Brain microvascular endothelial cell (primary cell): Measurements from ENCODE around the gene C4A.

ENCODE experiments used
- DNase-seq: peaks from one replicate; pipeline ENCODE4 v3.0.0-alpha.2; 2020
- H3K27ac ChIP-seq: fragments of 250-450 bp; sonication (Bioruptor Pico); 2 replicates; pipeline ENCODE4 v1.5.1; 2020; ENCODE audit warnings: mild to moderate bottlenecking, moderate library complexity
- H3K27me3 ChIP-seq: fragments of 250-450 bp; sonication (Bioruptor Pico); replicated peaks from 2 replicates; pipeline ENCODE4 v1.5.1; 2020; ENCODE audit warnings: mild to moderate bottlenecking
- H3K36me3 ChIP-seq: fragments of 250-450 bp; sonication (Bioruptor Pico); replicated peaks from 2 replicates; pipeline ENCODE4 v1.5.1; 2020; ENCODE audit warnings: mild to moderate bottlenecking
- H3K4me3 ChIP-seq: 2 replicates; pipeline ENCODE4 v1.5.1; 2011; ENCODE audit warnings: low read depth, mild to moderate bottlenecking, control low read depth, low read length, moderate library complexity
- in situ Hi-C: cut with HindIII; loops from 2 replicates; pipeline ENCODE4 v1.10.0; 2017; ENCODE audit warnings: low sequenced_read_pairs, low pct_ligation_motif_present
- TF ChIP-seq, protein P1 (sequence below): IDR thresholded peaks from 2 replicates; pipeline ENCODE4 v1.5.1; 2011; ENCODE audit warnings: low read depth, mild to moderate bottlenecking, moderate library complexity, low read length, control low read depth, inconsistent platforms; ENCODE audit errors: missing control alignments

C4A gene

DNA sequence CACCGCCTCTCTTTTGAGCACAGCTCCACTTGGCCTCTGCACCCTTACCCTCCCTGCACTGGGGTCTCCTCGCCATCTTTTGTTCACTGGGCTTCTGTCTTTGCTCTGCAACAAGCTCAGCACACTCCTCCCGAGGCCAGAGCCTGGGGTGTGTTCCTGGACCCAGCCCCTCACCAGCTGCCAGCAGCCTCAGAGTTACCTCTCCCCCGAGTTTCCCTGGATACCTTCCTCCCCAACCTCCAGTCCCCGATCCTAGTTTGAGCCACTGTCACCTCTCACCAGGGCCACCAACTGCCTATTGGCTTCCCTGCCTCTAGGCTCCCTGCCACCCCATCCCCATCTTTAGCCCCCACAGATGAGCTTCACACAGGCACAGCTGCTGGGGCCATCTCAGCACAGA is 68.7 kb downstream of the C4A start:
- Histone ChIP-seq H3K36me3 (no peaks in the 10 kb centered on the region), H3K4me3 (no peak overlapping the region), H3K27me3 (peaks cover 4% of the 10 kb centered on the region), H3K27ac (no peak overlapping the region)
- DNase-seq, result no peak
- in situ Hi-C loops, result no loop called here
- TF ChIP-seq, protein P1, sequence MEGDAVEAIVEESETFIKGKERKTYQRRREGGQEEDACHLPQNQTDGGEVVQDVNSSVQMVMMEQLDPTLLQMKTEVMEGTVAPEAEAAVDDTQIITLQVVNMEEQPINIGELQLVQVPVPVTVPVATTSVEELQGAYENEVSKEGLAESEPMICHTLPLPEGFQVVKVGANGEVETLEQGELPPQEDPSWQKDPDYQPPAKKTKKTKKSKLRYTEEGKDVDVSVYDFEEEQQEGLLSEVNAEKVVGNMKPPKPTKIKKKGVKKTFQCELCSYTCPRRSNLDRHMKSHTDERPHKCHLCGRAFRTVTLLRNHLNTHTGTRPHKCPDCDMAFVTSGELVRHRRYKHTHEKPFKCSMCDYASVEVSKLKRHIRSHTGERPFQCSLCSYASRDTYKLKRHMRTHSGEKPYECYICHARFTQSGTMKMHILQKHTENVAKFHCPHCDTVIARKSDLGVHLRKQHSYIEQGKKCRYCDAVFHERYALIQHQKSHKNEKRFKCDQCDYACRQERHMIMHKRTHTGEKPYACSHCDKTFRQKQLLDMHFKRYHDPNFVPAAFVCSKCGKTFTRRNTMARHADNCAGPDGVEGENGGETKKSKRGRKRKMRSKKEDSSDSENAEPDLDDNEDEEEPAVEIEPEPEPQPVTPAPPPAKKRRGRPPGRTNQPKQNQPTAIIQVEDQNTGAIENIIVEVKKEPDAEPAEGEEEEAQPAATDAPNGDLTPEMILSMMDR, result no peak
